ENCODE data around the gene AGPAT4. TPM values are rescaled to one million over a fixed set of nuclear protein-coding genes. Genes with fewer than 3 reads are reported as not detected.

AGPAT4 gene
- total and polyA plus RNA-seq, 2 of the 13 experiments (the other 11 are each of a cell fraction or from before 2014, with no cell fraction given): 0.07 to 0.13 TPM

- Histone ChIP-seq H3K9me3 (ENCODE audit: low read length) (no peaks in the 10 kb centered on the region), H3K27ac (ENCODE audit: extremely low read length, insufficient read depth, low read length) (no peak overlapping the region), H4K20me1 (ENCODE audit: insufficient read depth, low read length) (no peaks in the 10 kb centered on the region), H3K27me3 (ENCODE audit: control insufficient read depth in 1 of 2, insufficient read depth in 2 of 2, low read length in 2 of 2) (peaks cover 5 to 16% of the 10 kb centered on the region in 2 experiments; a peak in 2 of 5 replicates), H3K36me3 (replicated peaks in 1 of 2; ENCODE audit: control insufficient read depth in 1 of 2, insufficient read depth in 2 of 2, low read length in 2 of 2) (no peaks in the 10 kb centered on the region), H3K9ac (ENCODE audit: insufficient read depth, low read depth, low read length) (no peak overlapping the region), H3K4me2 (ENCODE audit: low read depth, low read length) (no peak overlapping the region), H3K79me2 (ENCODE audit: insufficient read depth, low read length) (no peaks in the 10 kb centered on the region), H3K4me3 (replicated peaks in 1 of 3; ENCODE audit: insufficient read depth in 1 of 3, low read depth in 2 of 3, low read length in 3 of 3) (no peak overlapping the region), H3K4me1 (ENCODE audit: insufficient read depth, low read length) (no peaks in the 10 kb centered on the region), H2AFZ (ENCODE audit: low read length) (no peak overlapping the region)
- FAIRE-seq (no peak), DNase-seq (ENCODE audit: low spot score) (no peak), ATAC-seq (no peak)
- POLR2A ChIA-PET: no interaction called here
- no TSS peak for BruUV-seq (replicated peaks)
- in situ Hi-C loops (cut with HindIII; ENCODE audit: extremely low pct_ligation_motif_present, low pct_unique_long_range_greater_than_20kb) (no loop called here), intact Hi-C loops (cut with micrococcal nuclease; ENCODE audit: unreplicated experiment) (no loop called here)
- CTCF ChIA-PET (ENCODE audit: low intra/inter-chr PET ratio, low total read pairs): no interaction called here
- 36% methylated on average over 15 of the region's 15 CpGs for WGBS (ENCODE audit: low lambda C conversion rate)
- TF ChIP-seq PLSCR1 (CRISPR knock-in tag; IDR thresholded peaks at IDR 0.05; ENCODE audit: borderline replicate concordance): no peak
- TF ChIP-seq USF2 (IDR thresholded peaks at IDR 0.05; ENCODE audit: low read depth, low read length): no peak
- TF ChIP-seq USF2 (CRISPR knock-in tag; IDR thresholded peaks at IDR 0.05; ENCODE audit: borderline replicate concordance): no peak
- no peak for TF ChIP-seq ZNF253 (CRISPR knock-in tag; IDR thresholded peaks at IDR 0.05; ENCODE audit: borderline replicate concordance)
- TF ChIP-seq, protein P1, sequence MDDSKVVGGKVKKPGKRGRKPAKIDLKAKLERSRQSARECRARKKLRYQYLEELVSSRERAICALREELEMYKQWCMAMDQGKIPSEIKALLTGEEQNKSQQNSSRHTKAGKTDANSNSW (CRISPR knock-in tag; IDR thresholded peaks at IDR 0.05; ENCODE audit: borderline replicate concordance): no peak
- TF ChIP-seq REXO4 (CRISPR knock-in tag; IDR thresholded peaks at IDR 0.05; ENCODE audit: borderline replicate concordance): no peak
- no peak for TF ChIP-seq TEF (CRISPR knock-in tag; IDR thresholded peaks at IDR 0.05)
- no peak for TF ChIP-seq TGIF2 (CRISPR knock-in tag; IDR thresholded peaks at IDR 0.05)
- TF ChIP-seq AHR (CRISPR knock-in tag; IDR thresholded peaks at IDR 0.05): no peak
- no peak for TF ChIP-seq SP4 (CRISPR knock-in tag; IDR thresholded peaks at IDR 0.05)
- no peak for TF ChIP-seq TAF1 (CRISPR knock-in tag; IDR thresholded peaks at IDR 0.05)
- no peak for TF ChIP-seq HNRNPLL (IDR thresholded peaks at IDR 0.05; ENCODE audit: low read depth, low read length, poor library complexity, severe bottlenecking)
- no peak for TF ChIP-seq IKZF1 (IDR thresholded peaks at IDR 0.05)
- no peak for TF ChIP-seq ZNF484 (CRISPR knock-in tag; IDR thresholded peaks at IDR 0.05; ENCODE audit: borderline replicate concordance, low read depth)
- no peak for TF ChIP-seq ZNF616 (CRISPR knock-in tag; IDR thresholded peaks at IDR 0.05; ENCODE audit: low read depth)
- no peak for TF ChIP-seq ZNF12 (CRISPR knock-in tag; IDR thresholded peaks at IDR 0.05)
- no peak for TF ChIP-seq ZNF703 (CRISPR knock-in tag; IDR thresholded peaks at IDR 0.05; ENCODE audit: borderline replicate concordance)
- TF ChIP-seq, protein P2, sequence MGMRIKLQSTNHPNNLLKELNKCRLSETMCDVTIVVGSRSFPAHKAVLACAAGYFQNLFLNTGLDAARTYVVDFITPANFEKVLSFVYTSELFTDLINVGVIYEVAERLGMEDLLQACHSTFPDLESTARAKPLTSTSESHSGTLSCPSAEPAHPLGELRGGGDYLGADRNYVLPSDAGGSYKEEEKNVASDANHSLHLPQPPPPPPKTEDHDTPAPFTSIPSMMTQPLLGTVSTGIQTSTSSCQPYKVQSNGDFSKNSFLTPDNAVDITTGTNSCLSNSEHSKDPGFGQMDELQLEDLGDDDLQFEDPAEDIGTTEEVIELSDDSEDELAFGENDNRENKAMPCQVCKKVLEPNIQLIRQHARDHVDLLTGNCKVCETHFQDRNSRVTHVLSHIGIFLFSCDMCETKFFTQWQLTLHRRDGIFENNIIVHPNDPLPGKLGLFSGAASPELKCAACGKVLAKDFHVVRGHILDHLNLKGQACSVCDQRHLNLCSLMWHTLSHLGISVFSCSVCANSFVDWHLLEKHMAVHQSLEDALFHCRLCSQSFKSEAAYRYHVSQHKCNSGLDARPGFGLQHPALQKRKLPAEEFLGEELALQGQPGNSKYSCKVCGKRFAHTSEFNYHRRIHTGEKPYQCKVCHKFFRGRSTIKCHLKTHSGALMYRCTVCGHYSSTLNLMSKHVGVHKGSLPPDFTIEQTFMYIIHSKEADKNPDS (CRISPR knock-in tag; IDR thresholded peaks at IDR 0.05): no peak
- no peak for TF ChIP-seq MEF2D (CRISPR knock-in tag; IDR thresholded peaks at IDR 0.05)
Observed at GRCh38 chr6:161227004-161227960, 46.6 kb downstream of the AGPAT4 start.

Data from HepG2 (cell line).